GM12864 (cell line): ENCODE results near the gene TRAPPC2L.
"Not testable (repeated sequence)": the region's sequence is repeated elsewhere in the genome, so short reads cannot be mapped to it uniquely, and the experiment has no call there.

ENCODE experiments used
- DNase-seq: peaks from one replicate; pipeline ENCODE4 v3.0.0-alpha.2; 2011; ENCODE audit warnings: low read depth
- H3K4me3 ChIP-seq: 2 replicates; pipeline ENCODE4 v1.5.1; 2011; ENCODE audit warnings: mild to moderate bottlenecking, low read depth, low read length, control low read depth
- CTCF ChIP-seq: IDR thresholded peaks from 2 replicates; pipeline ENCODE4 v1.5.1; 2011; ENCODE audit warnings: low read depth, mild to moderate bottlenecking, moderate library complexity, low read length, control low read depth, inconsistent platforms; ENCODE audit errors: missing control alignments

TRAPPC2L gene

GRCh38 chr16:88893127-88893968 is 36.4 kb downstream of the TRAPPC2L start:
- H3K4me3 ChIP-seq, result no peak overlapping the region
- DNase-seq, result peak; percentile 27
- no peak for TF ChIP-seq CTCF

- DNase-seq, H3K4me3 ChIP-seq: not testable (repeated sequence)
Measured at GRCh38 chr16:88894266-88894665, 37.3 kb downstream of the TRAPPC2L start.

GRCh38 chr16:88894681-88895300 is 37.9 kb downstream of the TRAPPC2L start:
- DNase-seq, result no peak
- no peak overlapping the region for H3K4me3 ChIP-seq
- no peak for TF ChIP-seq CTCF

GRCh38 chr16:88895335-88895734 is 38.4 kb downstream of the TRAPPC2L start:
- no peak overlapping the region for H3K4me3 ChIP-seq
- no peak for TF ChIP-seq CTCF
- no peak for DNase-seq

GRCh38 chr16:88896238-88897070 is 39.5 kb downstream of the TRAPPC2L start:
- TF ChIP-seq CTCF, result no peak
- no peak overlapping the region for H3K4me3 ChIP-seq
- no peak for DNase-seq

GRCh38 chr16:88897696-88898425 is 40.9 kb downstream of the TRAPPC2L start:
- no peak overlapping the region for H3K4me3 ChIP-seq
- TF ChIP-seq CTCF, result no peak
- no peak for DNase-seq
